Adrenal gland (tissue), 12 donors: ENCODE measurements around the gene RAP1A. TPM values are rescaled to one million over a fixed set of nuclear protein-coding genes. Genes with fewer than 3 reads are reported as not detected.

ENCODE experiments used
- DNase-seq, 7 donors: peaks; one replicate each; pipeline ENCODE4 v3.0.0-alpha.2; 2019 to 2020
- H3K27ac ChIP-seq, 5 donors: fragments of 200-600 bp; sonication (generic) in 4 of 5; 1 replicate in 3 of 5; 2 replicates in 2 of 5; pipeline versions ENCODE4 v1.5.1 to v1.8.0; 2016 to 2020; ENCODE audit warnings: mild to moderate bottlenecking in 1 of 5
- H3K27me3 ChIP-seq: fragments of 200-600 bp; 2 replicates; pipeline ENCODE4 v1.8.0; 2021
- H3K36me3 ChIP-seq, 2 donors: fragments of 200-600 bp; replicated peaks in 1 of 2; 1 replicate in 1 of 2; 2 replicates in 1 of 2; pipeline versions ENCODE4 v1.5.1 to v1.8.0; 2018 to 2022
- H3K4me1 ChIP-seq, 2 donors: fragments of 200-600 bp; replicated peaks in 1 of 2; 1 replicate in 1 of 2; 2 replicates in 1 of 2; pipeline versions ENCODE4 v1.5.1 to v1.8.0; 2018 to 2021
- H3K4me3 ChIP-seq, 4 donors: fragments of 200-600 bp; sonication (generic) in 3 of 4; one replicate each; pipeline ENCODE4 v1.5.1; 2016 to 2018
- H3K9me3 ChIP-seq, 3 donors: fragments of 200-600 bp; sonication (generic) in 1 of 3; replicated peaks in 1 of 3; 1 replicate in 2 of 3; 2 replicates in 1 of 3; pipeline versions ENCODE4 v1.5.1 to v1.8.0; 2016 to 2021
- CTCF ChIP-seq, 6 experiments: fragments of 450-650 bp in 4 of 6; fragments of 200-600 bp in 2 of 6; sonication (generic) in 1 of 6; IDR thresholded peaks; 1 replicate in 5 of 6; 2 replicates in 1 of 6; pipeline versions ENCODE4 v1.5.1 to v1.8.0; 2016 to 2021; ENCODE audit warnings: antibody characterized with exemption in 6 of 6, mild to moderate bottlenecking in 2 of 6, moderate library complexity in 1 of 6
- POLR2A ChIP-seq, 2 donors: fragments of 450-650 bp; IDR thresholded peaks; one replicate each; pipeline ENCODE4 v1.6.1; 2017; ENCODE audit warnings: antibody characterized with exemption in 2 of 2, mild to moderate bottlenecking in 2 of 2, moderate library complexity in 1 of 2
- WGBS, 4 donors: extraction: QIAGEN DNeasy Blood & Tissue Kit in 2 of 4; methylation state at CpG; one replicate each; pipeline versions ENCODE4 v1.1.5 to v1.1.7; 2013 to 2017; 5-methylcytosine and 5-hydroxymethylcytosine counted together
- intact Hi-C, 2 donors: fragments of 100-400 bp; cut with DNase I; formaldehyde crosslinking; loops; one replicate each; pipeline versions ENCODE4 v1.14.1 to v1.15.0; 2022 to 2023
- polyA plus RNA-seq, 3 donors: library from polyadenylated mRNA; stranded (reverse); fragments of 200-250 nt in 2 of 3; fragments of 350-450 nt in 1 of 3; fragmentation: Illumina TruSeq in 1 of 3; extraction: RNeasy Lipid Tissue Mini Kit (QIAGEN cat#74804) in 1 of 3; gene quantifications; one replicate each; pipeline ENCODE4 v1.2.3, GENCODE V29; 2013 to 2014
- total RNA-seq, 9 donors: library from RNA; depleted of rRNA in 4 of 9; stranded (reverse); fragments of >200 nt in 4 of 9; fragments of 120-200 nt in 1 of 9; fragmentation: NEBNext Ultra II Directional in 1 of 9; extraction: Animal tissue kit (Norgen Biotek cat#: 25700) in 1 of 9; gene quantifications; one replicate each; pipeline versions ENCODE4 v1.1.0 to v1.2.4, GENCODE V29; 2013 to 2023
- donor health status: healthy with polysubstance abuse.
- donor health status: Bipolar disorder and iron deficiency.
- donor health status: DM: yes; HTN: yes; CAD: no.
- donor health status: DM: no; HTN: no; CAD: no.
- donor health status: DM: no; HTN: no; CAD: no.
- donor health status: DM: yes; HTN: yes; CAD: no.

The RAP1A gene
- total and polyA plus RNA-seq, 12 donors = 23.1 to 157 (median 60.2) TPM

- WGBS, 4 donors = 53 to 75% (median 68%) methylated on average over 2 of the region's 2 CpGs
- intact Hi-C loops = no loop called here
- TF ChIP-seq CTCF (IDR thresholded peaks at IDR 0.05) (no peak), POLR2A (IDR thresholded peaks at IDR 0.05) (no peak)
Observed at GRCh38 chr1:111581166-111581565, 38.4 kb upstream of the RAP1A start.

DNA sequence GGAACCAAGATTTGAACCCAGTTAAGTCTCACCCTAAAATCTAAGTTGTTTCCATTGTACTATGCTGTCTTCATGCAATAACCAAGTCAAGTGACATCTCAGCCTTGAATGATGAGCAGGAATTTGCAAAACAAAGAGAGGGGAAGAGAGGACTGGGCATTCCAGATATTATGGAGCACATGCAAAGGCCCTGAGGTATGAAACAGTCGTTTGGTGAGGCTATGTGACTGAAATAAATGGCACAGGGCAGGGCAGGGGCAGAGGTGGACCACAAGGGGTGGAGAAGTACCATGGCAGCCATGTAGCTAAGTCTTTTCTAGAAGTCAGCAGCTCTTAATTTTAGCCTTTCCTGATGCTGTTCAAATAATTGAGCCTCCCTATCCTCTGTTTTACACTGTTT is 37.6 kb upstream of the RAP1A start:
- no peak overlapping the region for H3K4me3 ChIP-seq
- whole genome bisulfite sequencing, 4 donors = 56 to 79% (median 66%) methylated on average over 1 of the region's 1 CpG
- no peaks in the 10 kb centered on the region for H3K27me3 ChIP-seq
- H3K27ac ChIP-seq = no peak overlapping the region
- TF ChIP-seq POLR2A (IDR thresholded peaks at IDR 0.05) (no peak), CTCF (IDR thresholded peaks at IDR 0.05) (no peak)
- no peaks in the 10 kb centered on the region for H3K9me3 ChIP-seq
- DNase-seq = no peak
- no peaks in the 10 kb centered on the region for H3K36me3 ChIP-seq
- intact Hi-C loops = no loop called here
- H3K4me1 ChIP-seq = peaks cover 0 to 3% of the 10 kb centered on the region in 2 donors

More at GRCh38 chr1:111581166-111581565, 38.4 kb upstream of the RAP1A start:
- H3K4me3 ChIP-seq = no peak overlapping the region
- H3K36me3 ChIP-seq = no peaks in the 10 kb centered on the region
- H3K27me3 ChIP-seq = no peaks in the 10 kb centered on the region
- no peak for DNase-seq
- no peak overlapping the region for H3K27ac ChIP-seq
- no peaks in the 10 kb centered on the region for H3K9me3 ChIP-seq
- peaks cover 0 to 3% of the 10 kb centered on the region in 2 donors for H3K4me1 ChIP-seq

GRCh38 chr1:111582644-111583618 is 36.7 kb upstream of the RAP1A start:
- intact Hi-C loops = no loop called here
- no peaks in the 10 kb centered on the region for H3K36me3 ChIP-seq
- H3K4me3 ChIP-seq = no peak overlapping the region
- DNase-seq = no peak
- TF ChIP-seq POLR2A (IDR thresholded peaks at IDR 0.05) (no peak), CTCF (IDR thresholded peaks at IDR 0.05) (no peak)
- no peaks in the 10 kb centered on the region for H3K27me3 ChIP-seq
- H3K27ac ChIP-seq = peak overlapping the region in 1 of 5 donors; percentile 41
- H3K4me1 ChIP-seq = peaks cover 0 to 3% of the 10 kb centered on the region in 2 donors
- H3K9me3 ChIP-seq = no peaks in the 10 kb centered on the region
- 65 to 75% (median 72%) methylated on average over 8 of the region's 8 CpGs for WGBS, 4 donors

GRCh38 chr1:111585447-111586086 is 34.0 kb upstream of the RAP1A start:
- 15 to 40% (median 20%) methylated on average over 1 of the region's 1 CpG for WGBS, 4 donors
- H3K9me3 ChIP-seq = no peaks in the 10 kb centered on the region

More at GRCh38 chr1:111585447-111586086, 34.0 kb upstream of the RAP1A start:
- TF ChIP-seq CTCF (IDR thresholded peaks at IDR 0.05) = no peak
- H3K27ac ChIP-seq = no peak overlapping the region
- no peaks in the 10 kb centered on the region for H3K36me3 ChIP-seq
- no peaks in the 10 kb centered on the region for H3K27me3 ChIP-seq
- peaks cover 0 to 3% of the 10 kb centered on the region in 2 donors for H3K4me1 ChIP-seq
- H3K4me3 ChIP-seq = no peak overlapping the region
- intact Hi-C loops = no loop called here
- DNase-seq = no peak
